ENCODE measurements around the gene UBR3.

Gene UBR3

DNA sequence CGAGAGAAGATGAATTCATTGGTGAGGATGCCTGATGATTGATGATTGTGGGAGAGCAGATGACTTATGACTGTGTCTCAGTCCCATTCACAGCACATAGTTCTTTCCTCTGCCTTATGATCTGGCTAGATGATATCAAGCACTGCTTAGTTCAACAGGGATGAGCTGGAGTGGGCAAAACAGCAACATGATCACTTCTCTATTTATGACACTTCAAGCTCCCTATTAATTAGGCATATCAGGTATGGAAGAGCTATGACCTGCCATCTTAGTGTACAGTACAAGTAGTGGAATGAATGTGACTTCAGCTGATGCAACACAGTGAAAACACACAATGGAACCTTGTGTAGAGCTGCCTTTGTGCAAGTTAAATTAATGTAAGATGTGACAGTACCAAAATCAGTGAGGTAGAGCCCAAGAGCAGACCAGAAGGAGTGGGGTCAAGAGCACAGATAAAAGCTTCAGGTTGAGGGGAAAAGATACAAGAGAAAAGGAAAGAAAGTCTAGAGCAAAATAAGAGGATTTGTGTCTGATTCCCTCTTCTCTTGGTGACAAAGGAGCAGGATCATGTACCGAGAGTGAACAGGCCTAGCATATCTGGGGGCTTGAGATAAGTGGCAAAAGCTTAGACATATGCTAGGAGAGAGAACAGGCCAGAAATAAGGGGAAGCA lies 257.7 kb downstream of the UBR3 start (continued):
- TF ChIP-seq ZNF132 (tag by site-specific recombination; IDR thresholded peaks at IDR 0.05; ENCODE audit: borderline replicate concordance) (no peak), ZNF629 (tag by site-specific recombination; IDR thresholded peaks at IDR 0.05) (no peak), ZNF610 (tag by site-specific recombination; IDR thresholded peaks at IDR 0.05; ENCODE audit: borderline replicate concordance) (no peak), GLI4 (tag by site-specific recombination; IDR thresholded peaks at IDR 0.05) (no peak), ZNF239 (tag by site-specific recombination; IDR thresholded peaks at IDR 0.05) (no peak), ZNF707 (tag by site-specific recombination; IDR thresholded peaks at IDR 0.05) (no peak), ZNF184 (tag by site-specific recombination; IDR thresholded peaks at IDR 0.05) (no peak), ZNF146 (tag by site-specific recombination; IDR thresholded peaks at IDR 0.05) (no peak), ZNF768 (tag by site-specific recombination; IDR thresholded peaks at IDR 0.05) (no peak), ZFP37 (tag by site-specific recombination; IDR thresholded peaks at IDR 0.05) (no peak)

DNA sequence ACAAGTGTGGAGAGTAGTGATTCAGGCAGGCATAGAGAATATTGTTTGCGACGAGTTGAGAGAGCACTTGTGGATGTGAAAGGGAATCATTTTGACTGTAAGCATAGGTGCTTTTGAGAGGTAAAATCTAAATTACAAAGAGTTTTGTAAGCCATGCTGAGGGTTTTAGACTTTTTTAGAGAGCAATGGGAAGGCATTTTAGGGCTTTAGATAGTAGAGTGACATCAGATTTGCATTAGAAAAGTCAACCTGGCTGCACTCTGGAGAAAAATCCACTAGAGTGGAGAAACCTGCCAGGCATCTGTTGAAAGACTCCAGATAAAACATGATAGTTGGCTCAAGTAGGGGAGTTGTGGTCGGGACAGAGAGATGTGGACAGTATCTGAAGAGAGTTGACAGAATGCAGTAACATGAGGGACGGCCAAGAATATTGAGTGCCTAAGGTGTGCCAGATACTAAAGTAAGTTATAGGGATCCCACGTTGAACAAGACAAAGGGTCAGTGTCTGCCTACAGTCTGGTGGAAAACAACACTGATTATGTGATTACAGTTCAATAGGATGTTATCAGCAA lies 258.9 kb downstream of the UBR3 start:
- ChIA-PET POLR2A (no interaction called here), CTCF (interaction anchor here (0.9 kb wide), 1 partner anchor 31 kb away, joined by 4 read pairs; no protein-coding TSS in a partner anchor)
- Histone ChIP-seq H3K4me1 (ENCODE audit: control insufficient read depth, insufficient read depth, low read length) (no peaks in the 10 kb centered on the region), H3K9me3 (ENCODE audit: control insufficient read depth, insufficient read depth, low read depth, low read length) (no peaks in the 10 kb centered on the region), H3K27ac (ENCODE audit: extremely low read depth, low read depth, low read length) (no peak overlapping the region), H3K4me3 (ENCODE audit: low read depth, low read length) (no peak overlapping the region), H3K36me3 (ENCODE audit: control insufficient read depth in 2 of 2, insufficient read depth in 1 of 2, low read length in 2 of 2) (peaks cover 7 to 14% of the 10 kb centered on the region in 2 experiments; a peak in 2 of 3 replicates)
- TF ChIP-seq ZNF155 (tag by site-specific recombination; IDR thresholded peaks at IDR 0.05) (no peak), KLF1 (tag by site-specific recombination; IDR thresholded peaks at IDR 0.05) (no peak), SETDB1 (IDR thresholded peaks at IDR 0.05; ENCODE audit: insufficient read length, low read length) (no peak)

DNA sequence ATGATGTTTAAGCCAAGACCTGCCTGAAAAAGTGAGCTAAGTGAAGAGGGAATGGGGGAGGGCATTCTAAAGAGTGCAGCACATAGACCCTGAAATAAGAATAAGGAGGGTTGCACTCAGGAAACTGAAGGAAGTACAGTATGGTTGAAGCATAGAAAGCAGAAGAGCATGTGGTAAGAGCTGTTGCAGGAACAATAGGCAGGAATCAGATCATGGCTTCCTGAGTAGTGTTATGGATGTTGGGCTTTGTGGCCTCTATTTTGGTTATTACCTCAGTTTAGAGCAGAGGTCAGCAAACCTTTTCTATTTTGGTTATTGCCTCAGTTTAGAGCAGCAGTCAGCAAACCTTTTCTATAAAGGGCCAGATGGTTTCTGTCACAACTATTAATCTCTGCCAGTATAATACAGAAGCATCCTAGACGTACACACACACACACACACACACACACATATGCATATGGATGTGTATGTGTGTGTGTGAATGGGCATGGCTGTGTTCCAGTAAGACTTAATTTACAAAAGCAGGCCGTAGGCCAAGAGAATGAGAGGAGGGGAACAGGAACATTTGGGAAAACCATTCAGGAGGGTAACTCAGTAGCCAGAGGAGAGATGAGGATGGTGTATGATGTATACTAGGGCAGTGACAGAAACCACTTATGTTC lies 259.6 kb downstream of the UBR3 start:
- Histone ChIP-seq H3K27ac (ENCODE audit: extremely low read depth, low read depth, low read length) (no peak overlapping the region), H3K4me1 (ENCODE audit: control insufficient read depth, insufficient read depth, low read length) (no peaks in the 10 kb centered on the region), H3K9me3 (ENCODE audit: control insufficient read depth, insufficient read depth, low read depth, low read length) (no peaks in the 10 kb centered on the region), H3K4me3 (ENCODE audit: low read depth, low read length) (no peak overlapping the region), H3K36me3 (ENCODE audit: control insufficient read depth in 2 of 2, insufficient read depth in 1 of 2, low read length in 2 of 2) (peaks cover 1 to 10% of the 10 kb centered on the region in 2 experiments; a peak in 2 of 3 replicates)
- no peak for TF ChIP-seq ZNF776 (tag by site-specific recombination; IDR thresholded peaks at IDR 0.05; ENCODE audit: borderline replicate concordance)
- TF ChIP-seq, protein P1, sequence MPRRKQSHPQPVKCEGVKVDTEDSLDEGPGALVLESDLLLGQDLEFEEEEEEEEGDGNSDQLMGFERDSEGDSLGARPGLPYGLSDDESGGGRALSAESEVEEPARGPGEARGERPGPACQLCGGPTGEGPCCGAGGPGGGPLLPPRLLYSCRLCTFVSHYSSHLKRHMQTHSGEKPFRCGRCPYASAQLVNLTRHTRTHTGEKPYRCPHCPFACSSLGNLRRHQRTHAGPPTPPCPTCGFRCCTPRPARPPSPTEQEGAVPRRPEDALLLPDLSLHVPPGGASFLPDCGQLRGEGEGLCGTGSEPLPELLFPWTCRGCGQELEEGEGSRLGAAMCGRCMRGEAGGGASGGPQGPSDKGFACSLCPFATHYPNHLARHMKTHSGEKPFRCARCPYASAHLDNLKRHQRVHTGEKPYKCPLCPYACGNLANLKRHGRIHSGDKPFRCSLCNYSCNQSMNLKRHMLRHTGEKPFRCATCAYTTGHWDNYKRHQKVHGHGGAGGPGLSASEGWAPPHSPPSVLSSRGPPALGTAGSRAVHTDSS (tag by site-specific recombination; IDR thresholded peaks at IDR 0.05) = no peak
- TF ChIP-seq ZNF658 (tag by site-specific recombination; IDR thresholded peaks at IDR 0.05) = no peak
- TF ChIP-seq SP3 (tag by site-specific recombination; IDR thresholded peaks at IDR 0.05) = no peak
- TF ChIP-seq ZNF114 (tag by site-specific recombination; IDR thresholded peaks at IDR 0.05) = no peak
- TF ChIP-seq ZNF600 (tag by site-specific recombination; IDR thresholded peaks at IDR 0.05) = no peak
- no peak for TF ChIP-seq ZNF10 (tag by site-specific recombination; IDR thresholded peaks at IDR 0.05)
- no peak for TF ChIP-seq GLI2 (tag by site-specific recombination; IDR thresholded peaks at IDR 0.05; ENCODE audit: borderline replicate concordance, low read depth)
- no peak for TF ChIP-seq ZFHX2 (tag by site-specific recombination; conservative IDR thresholded peaks at IDR 0.05)
- no peak for TF ChIP-seq ZNF266 (tag by site-specific recombination; IDR thresholded peaks at IDR 0.05; ENCODE audit: low read depth)
- TF ChIP-seq ZNF23 (tag by site-specific recombination; IDR thresholded peaks at IDR 0.05; ENCODE audit: borderline replicate concordance) = no peak
- TF ChIP-seq ZNF473 (tag by site-specific recombination; IDR thresholded peaks at IDR 0.05) = no peak
- ChIA-PET POLR2A (no interaction called here), CTCF (interaction anchor here (0.9 kb wide), 1 partner anchor 32 kb away, joined by 4 read pairs; no protein-coding TSS in a partner anchor)
